ENCODE measurements around the gene POLA1.

POLA1 gene

GRCh38 chrX:24982306-24982965 lies 288.7 kb downstream of the POLA1 start:
- no peak for DNase-seq

DNA sequence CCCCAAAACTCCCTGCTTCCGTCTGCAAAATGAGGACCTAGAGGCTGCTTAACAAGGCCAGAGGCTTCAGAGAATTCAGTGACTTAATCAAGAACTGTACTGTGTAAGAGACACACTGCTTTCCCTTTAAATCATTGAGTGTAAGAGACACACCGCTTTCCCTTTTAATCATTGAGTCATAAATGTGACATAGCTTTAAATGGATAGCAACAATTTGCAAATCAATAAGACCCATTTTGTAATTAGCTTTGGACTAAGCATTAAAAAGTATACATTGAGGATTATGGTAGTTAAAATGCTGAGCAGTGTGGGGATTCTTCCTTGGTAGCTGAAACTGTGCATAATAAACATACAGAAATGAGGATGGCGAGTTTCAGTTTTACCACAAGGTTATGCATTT lies 290.2 kb downstream of the POLA1 start:
- no peak for DNase-seq

DNA sequence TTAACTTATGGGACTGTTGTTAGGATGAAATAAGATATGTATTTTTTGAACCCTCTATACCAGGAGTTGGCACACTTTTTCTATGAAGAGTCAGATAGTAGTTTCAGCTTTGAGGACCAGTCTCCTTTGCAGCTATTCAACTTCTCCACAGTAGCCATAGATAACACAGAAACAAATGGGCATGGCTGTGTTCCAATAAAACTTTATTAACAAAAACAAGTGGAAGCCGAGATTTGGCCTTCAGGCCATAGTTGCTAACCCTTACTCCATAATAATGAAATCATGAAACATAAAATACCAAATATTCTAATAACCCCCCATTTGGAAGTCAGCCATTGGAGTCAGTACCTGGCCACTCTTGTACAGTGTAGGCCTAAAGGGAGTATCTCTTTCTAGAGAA lies 291.4 kb downstream of the POLA1 start:
- DNase-seq = no peak

GRCh38 chrX:24987731-24988130 lies 294.0 kb downstream of the POLA1 start:
- no peak for DNase-seq

- DNase-seq = no peak
Measured at GRCh38 chrX:24988314-24988713, 294.6 kb downstream of the POLA1 start.

- no peak for DNase-seq
Measured at GRCh38 chrX:24990535-24990934, 296.8 kb downstream of the POLA1 start.

DNA sequence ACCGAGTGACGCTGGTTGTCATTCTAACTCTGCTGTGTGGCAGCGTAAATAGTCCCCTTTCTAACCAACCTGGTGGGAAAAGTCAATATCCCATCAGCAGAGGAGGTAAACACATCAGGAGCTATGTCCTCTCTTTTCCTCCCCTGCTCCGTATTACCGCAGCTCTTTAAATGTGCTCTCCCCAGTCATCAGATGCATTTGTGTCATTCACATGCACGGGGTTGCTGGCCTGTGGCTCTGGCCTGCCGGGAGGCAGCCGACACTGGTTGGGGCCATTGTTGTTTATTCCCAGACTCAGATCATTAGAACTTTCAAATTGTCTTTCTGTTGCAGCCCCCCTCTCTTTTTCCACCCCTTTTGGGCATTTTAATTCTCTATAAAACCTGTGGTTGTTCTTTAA lies 300.2 kb downstream of the POLA1 start:
- DNase-seq = no peak

DNA sequence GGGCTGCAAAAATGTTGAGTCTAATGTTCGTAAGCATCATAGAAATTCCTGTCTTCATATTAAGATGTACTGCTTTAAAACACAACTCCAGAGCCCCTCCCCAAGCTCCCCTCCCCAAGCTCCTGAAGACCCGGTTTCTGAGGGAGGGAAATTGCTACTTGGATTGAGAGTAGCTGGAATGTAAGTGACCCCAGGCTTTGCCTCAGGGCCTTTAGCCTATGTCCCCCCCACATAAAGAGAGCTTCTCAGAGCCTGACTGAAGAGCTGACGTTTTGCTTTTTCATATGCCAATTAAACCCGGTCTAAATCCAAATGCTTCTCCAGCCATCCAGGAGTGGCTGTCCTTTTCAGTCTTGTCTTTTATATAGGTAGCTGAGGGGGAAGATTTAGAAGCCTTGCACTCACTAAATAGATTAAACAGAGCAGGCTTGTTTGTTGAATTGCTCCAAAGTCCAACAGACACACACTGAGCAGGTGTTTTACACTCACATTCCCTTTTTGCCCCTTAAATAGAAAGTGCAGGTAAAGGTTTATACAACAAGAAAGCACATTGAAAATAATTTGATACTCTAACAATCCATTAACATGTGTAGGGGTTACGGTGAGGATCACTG lies 302.5 kb downstream of the POLA1 start:
- no peak for DNase-seq

DNA sequence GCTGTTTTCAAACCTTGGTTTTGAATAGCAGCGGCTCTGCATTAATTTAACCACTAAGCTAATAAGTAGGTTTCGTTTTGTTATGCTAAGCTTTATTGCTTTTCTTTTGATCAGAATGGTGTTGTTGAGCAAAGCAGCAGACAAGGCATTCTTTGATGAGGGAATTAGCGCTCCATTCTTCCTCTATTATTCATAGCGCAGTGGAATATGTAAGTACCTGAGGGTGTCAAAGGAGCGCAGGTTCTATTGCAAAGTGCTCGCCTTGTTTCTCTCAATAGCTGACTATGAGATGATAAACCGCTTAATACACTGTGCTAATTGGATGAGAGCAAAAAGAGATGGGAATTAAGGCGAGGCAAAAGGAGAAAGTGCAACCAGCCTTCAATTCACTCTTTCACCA lies 305.8 kb downstream of the POLA1 start:
- DNase-seq = no peak

DNA sequence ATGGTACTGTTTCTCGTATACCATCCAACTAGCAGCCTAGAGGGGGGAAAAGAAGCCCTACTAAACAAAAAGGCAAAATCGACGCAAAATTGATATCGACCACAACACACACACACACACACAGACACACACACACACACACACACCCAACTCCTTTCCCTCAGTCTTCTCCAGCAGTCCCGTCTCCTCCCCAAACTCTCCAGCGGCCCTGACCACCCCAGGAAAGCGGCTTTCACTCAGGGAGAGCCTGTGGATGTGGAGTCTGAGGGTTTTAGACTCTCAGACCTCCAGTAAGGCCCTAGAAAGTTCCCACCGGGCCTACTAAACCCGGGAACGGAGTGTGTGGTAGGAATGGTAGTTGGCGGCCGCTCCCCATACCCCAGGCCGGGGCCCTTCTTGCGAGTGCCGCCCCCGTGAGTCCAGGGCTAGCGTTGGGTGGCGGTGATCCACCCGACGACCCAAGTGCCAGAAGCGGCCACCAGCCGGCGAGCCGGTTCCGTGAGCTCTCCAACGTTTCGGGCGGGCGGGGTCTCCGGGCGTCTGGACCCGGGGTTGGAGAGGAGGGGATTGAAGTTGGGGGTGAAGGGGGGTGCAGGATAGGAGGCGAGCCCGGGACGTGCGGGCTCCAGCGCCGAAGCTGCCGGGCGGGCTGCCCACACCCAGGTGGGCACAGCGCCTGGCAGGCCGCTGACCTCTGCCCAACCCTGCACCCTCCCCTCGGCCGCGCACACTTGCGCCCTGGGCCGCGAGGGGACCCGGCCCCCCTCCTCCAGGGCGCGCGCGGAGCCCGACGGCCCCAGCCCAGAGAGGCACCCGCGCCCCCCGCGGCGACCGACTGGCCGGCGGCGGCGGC lies 308.3 kb downstream of the POLA1 start:
- no peak for DNase-seq

DNA sequence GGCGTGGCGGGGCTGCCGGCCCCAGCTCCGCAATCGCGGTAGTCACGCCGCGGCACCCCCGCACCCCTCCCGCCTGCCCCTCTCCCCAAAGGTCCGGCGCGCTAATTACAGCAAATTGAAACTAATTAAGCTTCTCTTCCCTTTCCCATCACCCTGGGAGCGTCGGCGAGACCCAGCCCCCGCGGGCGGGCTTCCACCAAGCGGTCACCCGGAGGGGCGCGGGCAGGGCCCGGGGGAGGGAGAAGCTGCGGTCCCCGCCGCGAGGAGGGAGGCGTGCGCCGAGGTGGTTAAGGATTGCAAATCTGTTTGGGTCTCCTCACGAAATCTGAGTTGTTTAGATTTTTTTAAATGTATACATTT lies 308.9 kb downstream of the POLA1 start:
- no peak for DNase-seq

DNA sequence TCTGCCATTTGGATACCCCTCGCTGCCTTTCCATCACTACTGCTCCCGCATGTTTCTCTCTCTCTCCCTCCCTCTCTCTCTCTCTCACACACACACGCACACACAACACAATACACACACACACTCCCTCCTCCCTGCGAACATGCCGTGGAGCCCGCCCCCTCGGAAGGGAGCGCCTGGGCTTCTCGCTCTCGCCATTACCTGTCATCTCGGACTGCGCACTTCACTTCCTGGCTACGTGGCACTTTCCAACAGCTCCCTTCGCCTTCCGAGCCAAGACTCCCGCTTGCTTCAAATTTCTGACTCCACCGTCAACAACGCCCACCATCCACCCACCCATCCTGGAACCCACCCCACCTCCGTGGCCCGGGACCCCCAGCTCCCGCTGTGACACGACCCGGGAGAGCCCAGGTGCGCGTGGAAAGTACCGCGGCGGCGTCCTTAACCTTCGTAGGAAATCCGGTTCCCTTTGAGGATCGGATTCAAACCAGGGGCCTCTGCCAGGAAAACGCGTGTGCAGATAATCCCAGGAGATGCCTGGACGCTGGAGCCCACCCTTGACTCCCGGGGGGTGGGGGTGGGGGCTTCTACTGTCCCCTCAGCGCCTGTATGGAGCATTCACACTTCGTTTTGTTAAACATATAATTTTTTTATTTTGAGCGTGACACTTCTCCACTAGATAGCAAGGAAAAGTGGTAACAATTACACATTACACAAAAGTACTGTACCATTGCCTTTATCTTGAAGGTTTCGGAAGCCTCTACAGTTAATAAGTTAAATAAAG lies 309.5 kb downstream of the POLA1 start:
- DNase-seq = no peak

- DNase-seq = no peak
Measured at GRCh38 chrX:25004040-25004439, 310.3 kb downstream of the POLA1 start.

- DNase-seq = no peak
Measured at GRCh38 chrX:25004485-25005032, 310.8 kb downstream of the POLA1 start.

DNA sequence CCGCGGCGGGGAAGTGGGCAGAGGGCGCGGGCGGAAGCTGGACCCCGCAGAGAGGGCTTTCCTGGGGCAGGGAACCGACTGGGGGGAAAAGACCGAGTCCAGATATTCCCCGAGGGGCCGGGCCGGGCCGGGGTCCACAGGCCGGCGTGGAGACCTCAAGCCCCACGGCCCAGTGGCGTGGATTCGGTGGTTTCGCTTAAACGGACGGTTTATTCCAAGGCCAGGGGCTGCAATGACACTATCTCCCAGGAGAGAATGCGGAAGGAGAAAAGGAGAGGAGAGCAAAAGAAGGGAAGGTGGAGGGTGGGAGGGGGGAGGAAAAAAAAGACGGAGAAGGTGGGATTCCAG lies 311.3 kb downstream of the POLA1 start:
- no peak for DNase-seq

GRCh38 chrX:25005382-25006185 lies 311.9 kb downstream of the POLA1 start:
- no peak for DNase-seq

DNA sequence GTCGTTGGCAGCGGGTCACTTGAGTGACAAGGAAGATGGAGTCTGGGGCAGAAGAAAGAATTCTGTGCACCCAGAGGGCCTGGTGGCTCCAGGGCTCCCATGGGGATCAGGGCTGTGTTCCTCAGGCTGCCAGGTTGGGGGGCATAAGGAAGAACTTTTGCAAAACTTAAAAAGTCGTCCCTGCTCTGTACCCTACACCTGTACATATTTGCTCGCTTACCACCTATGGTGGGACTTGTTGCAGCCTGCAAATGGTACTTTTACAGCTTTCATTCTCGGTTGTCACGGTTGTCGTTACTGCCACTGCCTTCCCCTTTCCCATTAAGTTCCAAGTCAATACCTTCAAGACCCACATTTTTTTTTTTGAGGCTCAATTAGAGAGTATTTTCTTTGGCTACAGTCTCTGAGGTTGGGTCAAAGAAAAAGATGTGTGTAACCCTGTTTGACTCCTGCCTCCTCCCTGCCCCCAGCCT lies 312.9 kb downstream of the POLA1 start:
- no peak for DNase-seq

- DNase-seq = no peak
Measured at GRCh38 chrX:25007059-25008053, 313.6 kb downstream of the POLA1 start.

DNA sequence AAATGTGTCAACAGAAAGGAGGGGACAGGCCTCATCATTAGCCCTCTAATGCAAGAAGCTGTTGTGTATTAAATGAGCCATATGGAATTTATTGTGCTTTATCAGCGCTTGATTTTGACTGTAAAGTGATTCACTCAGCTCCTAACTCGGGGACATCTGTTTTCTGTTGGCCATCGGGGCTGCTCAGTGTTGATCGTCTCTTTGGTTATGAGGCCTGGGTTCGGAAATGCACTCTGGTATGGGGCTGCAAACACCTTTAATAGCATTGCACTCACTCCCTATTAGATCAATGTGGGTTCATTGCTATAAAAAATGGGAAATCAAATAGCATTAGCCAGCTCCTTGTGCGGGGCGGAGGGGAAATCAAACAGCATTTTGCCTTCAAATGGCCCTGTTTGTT lies 315.7 kb downstream of the POLA1 start:
- DNase-seq = no peak

- no peak for DNase-seq
Measured at GRCh38 chrX:25010784-25011588, 317.3 kb downstream of the POLA1 start.

Data from SHP77 treated with DMSO at 0.1 percent for 48 hours (cell line).